Measurements from ENCODE around the gene INSYN2A. TPM values are rescaled to one million over a fixed set of nuclear protein-coding genes. Genes with fewer than 3 reads are reported as not detected.
A peak's percentile ranks its signal among the peaks of the same experiment; 100 is the strongest.

The INSYN2A gene, protein sequence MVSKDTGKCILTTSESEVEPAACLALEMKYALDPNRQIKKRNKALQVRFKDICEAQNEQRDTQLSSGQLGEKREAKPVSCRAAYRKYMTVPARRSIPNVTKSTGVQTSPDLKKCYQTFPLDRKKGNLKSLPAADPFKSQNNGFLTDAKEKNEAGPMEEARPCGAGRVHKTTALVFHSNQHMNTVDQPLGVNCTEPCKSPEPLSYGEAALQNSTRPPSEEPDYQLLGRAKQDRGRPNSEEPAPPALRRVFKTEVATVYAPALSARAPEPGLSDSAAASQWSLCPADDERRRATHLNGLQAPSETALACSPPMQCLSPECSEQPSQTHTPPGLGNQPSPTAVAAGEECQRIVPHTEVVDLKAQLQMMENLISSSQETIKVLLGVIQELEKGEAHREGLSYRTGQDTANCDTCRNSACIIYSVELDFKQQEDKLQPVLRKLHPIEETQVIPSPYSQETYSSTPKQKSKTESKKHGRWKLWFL
- total RNA-seq, result under 1 TPM in 1 of 2 donors, not detected in 1; 0.13 TPM

DNA sequence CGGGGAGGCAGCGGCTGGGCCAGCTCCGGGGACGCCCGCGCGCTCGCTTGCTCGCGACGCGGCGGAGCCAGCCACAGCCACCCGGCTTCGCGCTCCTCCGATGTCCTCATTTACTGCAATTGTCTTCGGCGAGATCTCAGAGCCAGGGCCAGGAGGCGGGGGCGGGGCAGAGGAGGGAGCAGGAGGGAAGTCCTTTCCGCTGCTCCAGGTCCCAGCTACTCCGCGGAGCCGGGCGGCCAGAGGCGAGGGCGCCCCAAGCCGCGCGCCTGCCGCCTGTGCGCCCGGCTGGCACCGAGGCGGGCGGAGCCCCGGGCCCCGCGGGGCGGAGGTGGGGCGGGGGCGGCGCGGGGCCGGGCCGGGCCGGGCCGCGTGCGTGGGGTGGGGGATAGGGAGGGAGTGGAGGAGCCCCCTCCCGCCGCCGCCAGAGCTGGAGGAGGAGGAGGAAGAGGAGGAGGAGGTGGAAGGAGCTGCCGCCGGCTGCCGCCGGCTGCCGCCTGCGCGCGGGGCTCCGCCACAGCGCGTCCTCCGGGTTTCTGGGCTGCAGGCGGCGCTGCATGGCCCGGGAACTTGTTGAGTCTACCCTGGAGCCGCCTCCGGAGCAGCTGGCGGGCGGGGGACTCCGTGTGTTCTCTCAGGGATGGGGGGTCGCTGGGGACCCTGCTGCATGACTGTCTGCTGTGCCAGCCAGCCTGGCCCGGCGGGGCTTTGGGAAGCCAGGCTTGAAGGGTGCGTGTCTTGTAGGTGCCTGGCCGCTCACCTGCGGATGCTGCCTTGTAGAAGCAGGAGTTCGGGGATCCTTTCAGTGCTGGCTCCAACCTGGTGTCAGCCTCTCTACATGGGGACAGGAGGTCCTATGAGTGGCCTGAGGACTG is at the start of gene INSYN2A:
Gene INSYN2A, minus strand, starts transcription at position 310 of the 872 bp plus-strand sequence. CDS start 20,196 bp downstream, outside the sequence.
- Histone ChIP-seq H3K27me3 (peaks cover 22% of the 10 kb centered on the region), H3K4me3 (peak within 1 kb of the TSS; percentile 19), H3K9ac (ENCODE audit: low read depth in 2 of 2, low read length in 2 of 2) (no peak within 1 kb of the TSS), H3K9me3 (no peaks in the 10 kb centered on the region), H3K36me3 (no peaks in the 10 kb centered on the region), H3K27ac (no peak within 1 kb of the TSS), H3K4me1 (no peaks in the 10 kb centered on the region)
- TF ChIP-seq, protein P1, sequence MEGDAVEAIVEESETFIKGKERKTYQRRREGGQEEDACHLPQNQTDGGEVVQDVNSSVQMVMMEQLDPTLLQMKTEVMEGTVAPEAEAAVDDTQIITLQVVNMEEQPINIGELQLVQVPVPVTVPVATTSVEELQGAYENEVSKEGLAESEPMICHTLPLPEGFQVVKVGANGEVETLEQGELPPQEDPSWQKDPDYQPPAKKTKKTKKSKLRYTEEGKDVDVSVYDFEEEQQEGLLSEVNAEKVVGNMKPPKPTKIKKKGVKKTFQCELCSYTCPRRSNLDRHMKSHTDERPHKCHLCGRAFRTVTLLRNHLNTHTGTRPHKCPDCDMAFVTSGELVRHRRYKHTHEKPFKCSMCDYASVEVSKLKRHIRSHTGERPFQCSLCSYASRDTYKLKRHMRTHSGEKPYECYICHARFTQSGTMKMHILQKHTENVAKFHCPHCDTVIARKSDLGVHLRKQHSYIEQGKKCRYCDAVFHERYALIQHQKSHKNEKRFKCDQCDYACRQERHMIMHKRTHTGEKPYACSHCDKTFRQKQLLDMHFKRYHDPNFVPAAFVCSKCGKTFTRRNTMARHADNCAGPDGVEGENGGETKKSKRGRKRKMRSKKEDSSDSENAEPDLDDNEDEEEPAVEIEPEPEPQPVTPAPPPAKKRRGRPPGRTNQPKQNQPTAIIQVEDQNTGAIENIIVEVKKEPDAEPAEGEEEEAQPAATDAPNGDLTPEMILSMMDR (IDR thresholded peaks at IDR 0.05), result no peak
- peak; percentile 30 for DNase-seq
- intact Hi-C loops (cut with DNase I), result no loop called here

DNA sequence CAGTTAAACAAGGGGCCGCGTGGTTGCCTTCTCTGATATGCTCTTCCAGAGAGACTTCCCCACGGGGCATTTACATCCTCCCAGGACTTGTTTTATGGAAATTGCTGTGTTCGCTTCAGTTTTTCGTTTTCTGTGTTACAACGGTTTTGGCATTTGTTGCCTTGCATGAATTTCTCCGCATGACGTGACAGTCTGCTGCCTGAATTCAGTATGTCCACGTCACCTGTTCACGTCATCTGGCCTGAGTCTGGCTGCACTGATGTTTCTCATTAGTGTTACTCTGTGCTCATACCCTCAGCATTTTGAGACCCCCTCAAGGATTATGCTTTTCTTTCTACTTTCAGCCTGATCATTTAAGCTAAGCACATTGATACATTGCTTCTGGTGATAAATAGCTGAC is 49.1 kb upstream of the INSYN2A start:
- no peaks in the 10 kb centered on the region for H3K36me3 ChIP-seq
- intact Hi-C loops (cut with DNase I), result no loop called here

DNA sequence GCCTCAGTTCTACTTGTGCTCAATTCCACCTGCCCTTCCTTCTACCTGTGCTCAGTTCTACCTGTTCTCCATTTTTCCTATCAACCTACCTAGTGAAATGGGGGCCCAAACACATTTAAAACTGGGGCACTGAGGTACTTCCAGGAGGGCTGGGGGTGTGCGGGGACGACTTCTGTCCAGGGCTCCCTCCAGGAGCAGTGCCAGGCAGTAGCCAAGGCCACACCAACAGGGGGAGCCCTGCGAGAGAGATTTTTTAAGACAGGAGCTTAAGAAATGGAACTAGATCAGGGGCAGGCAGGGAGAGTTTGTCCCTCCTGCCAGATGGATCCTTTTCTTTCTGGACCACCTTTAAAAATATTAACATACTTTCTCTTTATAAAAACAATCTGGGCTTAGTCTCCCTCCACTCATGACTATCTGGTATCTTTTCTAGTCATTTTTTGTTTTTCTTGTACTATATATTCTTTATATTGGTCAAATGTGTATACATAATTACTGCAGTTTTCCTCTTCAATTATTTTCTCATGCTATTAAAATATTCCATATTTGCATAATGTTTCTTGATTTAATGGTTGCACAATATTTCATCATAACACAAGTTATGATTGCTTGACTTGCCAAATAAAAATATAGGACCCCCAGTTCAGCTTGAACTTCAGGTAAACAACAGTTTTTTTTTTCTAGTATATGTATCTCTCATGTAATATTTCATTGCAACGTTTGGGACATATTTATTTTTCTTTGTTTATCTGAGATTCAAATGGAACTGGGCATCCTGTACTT is 47.3 kb upstream of the INSYN2A start:
- peak; percentile 58 for DNase-seq
- H3K36me3 ChIP-seq, result no peaks in the 10 kb centered on the region
- no peaks in the 10 kb centered on the region for H3K27me3 ChIP-seq
- intact Hi-C loops (cut with DNase I), result no loop called here
- H3K27ac ChIP-seq, result no peak overlapping the region
- no peaks in the 10 kb centered on the region for H3K4me1 ChIP-seq
- no peaks in the 10 kb centered on the region for H3K9me3 ChIP-seq
- no peak overlapping the region for H3K4me3 ChIP-seq
- H3K9ac ChIP-seq (ENCODE audit: low read depth in 2 of 2, low read length in 2 of 2), result no peak overlapping the region
- TF ChIP-seq, protein P1 (IDR thresholded peaks at IDR 0.05), result peak; percentile 45

More for the DNA sequence above, 49.1 kb upstream of the INSYN2A start:
- TF ChIP-seq, protein P1 (IDR thresholded peaks at IDR 0.05), result no peak
- H3K27me3 ChIP-seq, result no peaks in the 10 kb centered on the region
- no peak overlapping the region for H3K4me3 ChIP-seq
- DNase-seq, result no peak
- no peaks in the 10 kb centered on the region for H3K9me3 ChIP-seq
- H3K9ac ChIP-seq (ENCODE audit: low read depth in 2 of 2, low read length in 2 of 2), result no peak overlapping the region
- no peak overlapping the region for H3K27ac ChIP-seq
- no peaks in the 10 kb centered on the region for H3K4me1 ChIP-seq

DNA sequence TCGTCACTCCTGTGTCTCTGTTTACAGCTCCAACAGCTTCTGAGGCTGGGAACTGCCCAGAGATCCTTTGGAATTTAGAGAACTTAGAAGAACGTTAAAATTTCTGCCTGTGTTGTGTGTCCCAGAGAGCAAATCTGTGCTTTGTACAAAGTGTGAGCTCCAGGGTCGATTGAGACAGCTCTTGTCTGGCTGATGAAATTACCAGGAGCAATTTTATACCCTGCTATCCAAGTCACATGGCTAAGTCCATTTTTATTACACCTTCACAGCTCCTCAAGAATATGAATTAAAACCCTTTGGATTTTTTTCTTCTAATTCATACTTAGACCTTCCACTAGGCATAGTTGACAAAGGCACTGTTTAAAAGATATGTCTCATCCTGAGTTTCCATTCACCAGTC is 46.5 kb upstream of the INSYN2A start:
- Histone ChIP-seq H3K9ac (ENCODE audit: low read depth in 2 of 2, low read length in 2 of 2) (no peak overlapping the region), H3K9me3 (no peaks in the 10 kb centered on the region), H3K4me3 (no peak overlapping the region), H3K36me3 (no peaks in the 10 kb centered on the region), H3K27me3 (no peaks in the 10 kb centered on the region), H3K4me1 (no peaks in the 10 kb centered on the region), H3K27ac (no peak overlapping the region)
- no peak for DNase-seq
- intact Hi-C loops (cut with DNase I), result no loop called here
- TF ChIP-seq, protein P1 (IDR thresholded peaks at IDR 0.05), result no peak

DNA sequence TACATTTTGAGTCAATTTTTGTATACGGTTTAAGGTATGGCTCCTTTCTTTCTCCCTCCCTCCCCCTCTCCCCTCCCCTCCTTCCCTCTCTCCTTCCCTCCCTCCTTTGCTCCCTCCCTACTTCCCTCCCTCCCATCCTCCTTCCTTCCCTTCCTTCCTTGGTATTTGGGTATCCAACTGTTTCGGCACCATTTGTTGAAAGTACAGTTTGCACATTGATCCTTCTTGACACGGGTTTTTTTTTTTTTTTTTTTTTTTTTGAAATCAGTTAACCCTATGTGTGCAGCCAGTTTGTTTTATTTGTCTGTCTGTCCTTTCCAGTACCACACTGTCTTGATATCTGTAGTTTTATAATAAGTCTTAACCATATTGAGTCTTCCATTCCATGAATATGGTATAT is 39.9 kb upstream of the INSYN2A start:
- Histone ChIP-seq H3K4me1 (no peaks in the 10 kb centered on the region), H3K9me3 (no peaks in the 10 kb centered on the region), H3K9ac (ENCODE audit: low read depth in 2 of 2, low read length in 2 of 2) (no peak overlapping the region), H3K27ac (no peak overlapping the region), H3K36me3 (no peaks in the 10 kb centered on the region), H3K4me3 (no peak overlapping the region), H3K27me3 (no peaks in the 10 kb centered on the region)
- DNase-seq, result no peak
- TF ChIP-seq, protein P1 (IDR thresholded peaks at IDR 0.05), result no peak
- intact Hi-C loops (cut with DNase I), result no loop called here

All from colonic mucosa (tissue), 4 donors.